Right renal cortex interstitium (tissue), 3 donors: ENCODE results near the gene IL1RAPL1. TPM values are rescaled to one million over a fixed set of nuclear protein-coding genes. Genes with fewer than 3 reads are reported as not detected.
"Not testable (repeated sequence)": the region's sequence is repeated elsewhere in the genome, so short reads cannot be mapped to it uniquely, and the experiment has no call there.

Source experiments
- DNase-seq, 3 donors: peaks; one replicate each; pipeline ENCODE4 v3.0.0-alpha.2; 2013; ENCODE audit warnings: low read depth in 3 of 3, low spot score in 2 of 3
- polyA plus RNA-seq, 3 donors: library from polyadenylated mRNA; unstranded; fragments of 120-200 nt; gene quantifications; one replicate each; pipeline ENCODE4 v1.2.1, GENCODE V29; 2013; ENCODE audit not compliant: insufficient read length in 3 of 3

The IL1RAPL1 gene
- polyA plus RNA-seq, 3 donors, result 2.3 to 3.6 (median 2.7) TPM

- no peak for DNase-seq
Observed at GRCh38 chrX:28757290-28757689, 170.0 kb downstream of the IL1RAPL1 start.

- DNase-seq, result not testable (repeated sequence)
Observed at GRCh38 chrX:28766561-28766960, 179.3 kb downstream of the IL1RAPL1 start.

- no peak for DNase-seq
Observed at GRCh38 chrX:28773807-28774206, 186.6 kb downstream of the IL1RAPL1 start.

- DNase-seq, result no peak
Observed at GRCh38 chrX:28787206-28787605, 200.0 kb downstream of the IL1RAPL1 start.

- DNase-seq, result not testable (repeated sequence)
Observed at GRCh38 chrX:28800671-28801070, 213.4 kb downstream of the IL1RAPL1 start.

GRCh38 chrX:28802625-28803024 is 215.4 kb downstream of the IL1RAPL1 start:
- DNase-seq, result no peak

GRCh38 chrX:28835991-28836390 is 248.7 kb downstream of the IL1RAPL1 start:
- no peak for DNase-seq

GRCh38 chrX:28843817-28844216 is 256.6 kb downstream of the IL1RAPL1 start:
- no peak for DNase-seq

- no peak for DNase-seq
Observed at GRCh38 chrX:28847423-28847822, 260.2 kb downstream of the IL1RAPL1 start.

GRCh38 chrX:28848707-28849106 is 261.5 kb downstream of the IL1RAPL1 start:
- no peak for DNase-seq

- no peak for DNase-seq
Observed at GRCh38 chrX:28850955-28851354, 263.7 kb downstream of the IL1RAPL1 start.

- no peak for DNase-seq
Observed at GRCh38 chrX:28851871-28852270, 264.6 kb downstream of the IL1RAPL1 start.

- no peak for DNase-seq
Observed at GRCh38 chrX:28854637-28855036, 267.4 kb downstream of the IL1RAPL1 start.

GRCh38 chrX:28876408-28876807 is 289.2 kb downstream of the IL1RAPL1 start:
- DNase-seq, result no peak

- DNase-seq, result no peak
Observed at GRCh38 chrX:28876901-28877300, 289.7 kb downstream of the IL1RAPL1 start.

- DNase-seq, result no peak
Observed at GRCh38 chrX:28880136-28880535, 292.9 kb downstream of the IL1RAPL1 start.

- no peak for DNase-seq
Observed at GRCh38 chrX:28884823-28885222, 297.6 kb downstream of the IL1RAPL1 start.

GRCh38 chrX:28888416-28888815 is 301.2 kb downstream of the IL1RAPL1 start:
- DNase-seq, result no peak

GRCh38 chrX:28889591-28890090 is 302.4 kb downstream of the IL1RAPL1 start:
- no peak for DNase-seq

- DNase-seq, result no peak
Observed at GRCh38 chrX:28901637-28902036, 314.4 kb downstream of the IL1RAPL1 start.

- no peak for DNase-seq
Observed at GRCh38 chrX:28910487-28910886, 323.2 kb downstream of the IL1RAPL1 start.

- peak in 1 of 3 donors; percentile 1 for DNase-seq
Observed at GRCh38 chrX:28920153-28920943, 333.1 kb downstream of the IL1RAPL1 start.
